Measurements from ENCODE around the gene PIM3. TPM values are rescaled to one million over a fixed set of nuclear protein-coding genes. Genes with fewer than 3 reads are reported as not detected.

PIM3 gene
- total RNA-seq, 1 donor, result 19.9 TPM

DNA sequence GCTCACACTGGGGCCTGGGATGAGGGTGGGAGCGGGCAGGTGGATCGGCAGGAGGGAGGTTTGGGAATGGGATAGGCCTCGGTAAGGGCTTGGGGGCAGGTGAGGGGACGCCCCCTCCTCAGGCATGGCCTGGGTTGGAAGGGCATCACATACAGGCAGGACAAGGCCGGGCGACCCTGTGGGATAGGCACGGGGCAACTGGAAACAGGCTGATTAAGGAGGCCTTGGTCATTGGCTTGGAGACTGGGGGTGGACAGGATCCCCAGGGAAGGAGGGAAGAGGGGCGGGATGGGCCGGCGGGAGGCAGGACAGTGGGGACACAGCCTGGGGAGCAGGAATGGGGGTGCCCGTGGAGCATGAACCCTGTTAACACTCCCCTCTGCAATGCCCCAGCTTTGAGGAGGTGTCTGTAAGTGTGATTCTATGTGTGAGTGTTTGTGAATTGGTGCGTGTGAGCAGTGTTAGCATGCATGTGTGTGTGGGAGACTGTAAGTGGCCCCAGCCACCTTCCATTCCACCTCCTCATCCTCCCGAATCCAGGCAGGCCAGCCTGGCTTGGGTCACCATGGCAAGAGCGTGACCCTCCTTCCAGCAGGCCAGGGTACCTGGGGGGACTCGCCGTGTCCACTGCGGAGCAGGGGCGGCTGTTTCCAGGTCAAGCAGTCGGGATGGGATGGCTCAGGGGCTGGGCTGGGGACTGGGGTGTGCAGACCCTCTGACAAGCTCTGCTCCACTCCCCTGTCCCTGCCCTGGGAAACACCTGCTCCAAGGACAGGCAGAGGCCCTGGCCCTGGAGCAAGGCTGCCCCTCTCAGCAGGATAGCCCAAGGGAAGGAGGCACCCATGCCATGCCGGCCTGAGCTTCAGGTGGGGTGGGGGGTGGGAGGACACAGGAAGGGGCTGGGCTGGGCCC is 3.4 kb upstream of the PIM3 start:
- H3K27ac ChIP-seq (ENCODE audit: low read depth, low read length), result no peak overlapping the region

DNA sequence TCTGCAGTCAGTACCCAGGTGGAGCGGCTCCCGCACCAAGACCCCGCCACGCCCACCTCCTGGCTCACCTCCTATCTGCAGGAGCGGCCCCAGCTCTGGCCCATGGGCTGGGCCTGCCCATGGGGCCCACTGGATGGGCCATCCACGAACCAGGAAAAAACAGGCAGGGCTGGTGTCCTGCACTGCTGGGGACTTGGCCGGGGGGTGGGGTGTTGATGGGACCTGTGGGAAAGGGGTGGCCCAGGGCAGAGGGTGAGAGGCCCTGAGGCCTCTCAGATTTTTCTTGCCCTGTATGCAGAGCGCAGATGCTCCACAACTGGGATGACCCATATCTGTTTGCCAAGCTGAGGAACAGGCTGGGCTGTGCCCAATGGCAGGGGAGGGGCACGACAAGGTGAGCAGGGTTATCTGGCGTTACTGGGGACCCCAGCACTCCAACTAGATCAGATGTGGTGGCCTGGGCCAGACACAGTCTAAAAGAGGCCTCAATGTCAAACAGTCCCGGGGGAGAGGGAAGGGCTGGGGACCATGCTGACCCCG is 2.7 kb upstream of the PIM3 start:
- Histone ChIP-seq H3K4me3 (ENCODE audit: insufficient read depth, low read length) (no peak overlapping the region), H3K36me3 (ENCODE audit: insufficient read depth, low read length) (peaks cover 3% of the 10 kb centered on the region), H2AFZ (ENCODE audit: low read length) (no peak overlapping the region), H3K4me1 (ENCODE audit: insufficient read depth, low read length) (peaks cover 11% of the 10 kb centered on the region), H3K27ac (ENCODE audit: low read depth, low read length) (no peak overlapping the region), H3K4me2 (ENCODE audit: insufficient read depth, low read length) (no peak overlapping the region), H3K9me3 (ENCODE audit: low read depth, low read length) (no peaks in the 10 kb centered on the region), H3K79me2 (ENCODE audit: insufficient read depth, low read length) (peaks cover 14% of the 10 kb centered on the region), H4K20me1 (ENCODE audit: insufficient read depth, low read length) (peaks cover 11% of the 10 kb centered on the region), H3K27me3 (ENCODE audit: insufficient read depth, low read length) (no peaks in the 10 kb centered on the region)
- TF ChIP-seq, protein P1, sequence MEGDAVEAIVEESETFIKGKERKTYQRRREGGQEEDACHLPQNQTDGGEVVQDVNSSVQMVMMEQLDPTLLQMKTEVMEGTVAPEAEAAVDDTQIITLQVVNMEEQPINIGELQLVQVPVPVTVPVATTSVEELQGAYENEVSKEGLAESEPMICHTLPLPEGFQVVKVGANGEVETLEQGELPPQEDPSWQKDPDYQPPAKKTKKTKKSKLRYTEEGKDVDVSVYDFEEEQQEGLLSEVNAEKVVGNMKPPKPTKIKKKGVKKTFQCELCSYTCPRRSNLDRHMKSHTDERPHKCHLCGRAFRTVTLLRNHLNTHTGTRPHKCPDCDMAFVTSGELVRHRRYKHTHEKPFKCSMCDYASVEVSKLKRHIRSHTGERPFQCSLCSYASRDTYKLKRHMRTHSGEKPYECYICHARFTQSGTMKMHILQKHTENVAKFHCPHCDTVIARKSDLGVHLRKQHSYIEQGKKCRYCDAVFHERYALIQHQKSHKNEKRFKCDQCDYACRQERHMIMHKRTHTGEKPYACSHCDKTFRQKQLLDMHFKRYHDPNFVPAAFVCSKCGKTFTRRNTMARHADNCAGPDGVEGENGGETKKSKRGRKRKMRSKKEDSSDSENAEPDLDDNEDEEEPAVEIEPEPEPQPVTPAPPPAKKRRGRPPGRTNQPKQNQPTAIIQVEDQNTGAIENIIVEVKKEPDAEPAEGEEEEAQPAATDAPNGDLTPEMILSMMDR (IDR thresholded peaks at IDR 0.05; ENCODE audit: extremely low read depth, low read depth, low read length), result no peak
- DNase-seq (ENCODE audit: insufficient read length, low spot score, missing footprints), result no peak

More for the DNA sequence above, 3.4 kb upstream of the PIM3 start:
- no peak overlapping the region for H3K4me2 ChIP-seq (ENCODE audit: insufficient read depth, low read length)
- H4K20me1 ChIP-seq (ENCODE audit: insufficient read depth, low read length), result peaks cover 7% of the 10 kb centered on the region
- H2AFZ ChIP-seq (ENCODE audit: low read length), result no peak overlapping the region
- peaks cover 8% of the 10 kb centered on the region for H3K79me2 ChIP-seq (ENCODE audit: insufficient read depth, low read length)
- no peaks in the 10 kb centered on the region for H3K27me3 ChIP-seq (ENCODE audit: insufficient read depth, low read length)
- no peaks in the 10 kb centered on the region for H3K9me3 ChIP-seq (ENCODE audit: low read depth, low read length)
- no peak for DNase-seq (ENCODE audit: insufficient read length, low spot score, missing footprints)
- H3K36me3 ChIP-seq (ENCODE audit: insufficient read depth, low read length), result no peaks in the 10 kb centered on the region
- no peak overlapping the region for H3K4me3 ChIP-seq (ENCODE audit: insufficient read depth, low read length)
- peaks cover 13% of the 10 kb centered on the region for H3K4me1 ChIP-seq (ENCODE audit: insufficient read depth, low read length)
- TF ChIP-seq, protein P1 (IDR thresholded peaks at IDR 0.05; ENCODE audit: extremely low read depth, low read depth, low read length), result no peak

DNA sequence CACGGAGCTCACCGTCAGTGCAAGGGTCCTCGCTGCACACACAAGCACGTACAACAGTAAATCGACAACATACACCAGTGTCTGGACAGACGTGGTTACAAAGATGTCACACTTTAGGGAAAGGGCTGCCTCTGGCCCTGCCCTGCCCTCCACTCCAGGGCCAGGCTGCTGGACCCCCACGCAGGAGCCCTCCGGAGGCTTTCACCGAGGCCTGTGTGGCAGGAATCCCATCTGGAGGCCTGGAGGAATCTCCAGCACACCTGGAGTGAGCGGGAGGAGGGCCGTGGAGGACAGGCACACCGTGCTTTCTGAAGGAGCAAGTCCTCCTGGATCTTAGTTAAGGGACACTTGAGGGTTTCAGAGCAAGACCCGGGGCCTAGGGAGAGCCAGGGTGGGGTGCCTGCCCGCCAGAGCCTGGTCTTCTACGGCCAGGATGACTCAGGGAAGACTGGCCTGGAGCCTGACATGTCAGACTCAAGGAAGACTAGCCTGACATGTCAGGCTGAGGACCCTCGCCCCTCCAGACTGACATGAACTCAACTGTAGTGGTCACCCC is 2.1 kb upstream of the PIM3 start:
- TF ChIP-seq, protein P1 (IDR thresholded peaks at IDR 0.05; ENCODE audit: extremely low read depth, low read depth, low read length), result no peak
- Histone ChIP-seq H2AFZ (ENCODE audit: low read length) (no peak overlapping the region), H3K4me2 (ENCODE audit: insufficient read depth, low read length) (no peak overlapping the region), H3K9me3 (ENCODE audit: low read depth, low read length) (no peaks in the 10 kb centered on the region), H3K27ac (ENCODE audit: low read depth, low read length) (no peak overlapping the region), H3K79me2 (ENCODE audit: insufficient read depth, low read length) (peaks cover 20% of the 10 kb centered on the region), H3K4me1 (ENCODE audit: insufficient read depth, low read length) (peaks cover 16% of the 10 kb centered on the region), H3K27me3 (ENCODE audit: insufficient read depth, low read length) (no peaks in the 10 kb centered on the region), H3K36me3 (ENCODE audit: insufficient read depth, low read length) (peaks cover 9% of the 10 kb centered on the region), H4K20me1 (ENCODE audit: insufficient read depth, low read length) (peaks cover 11% of the 10 kb centered on the region), H3K4me3 (ENCODE audit: insufficient read depth, low read length) (no peak overlapping the region)
- no peak for DNase-seq (ENCODE audit: insufficient read length, low spot score, missing footprints)

All from osteoblast (primary cell).